ENCODE results near the gene EXOC2.

The EXOC2 gene

GRCh38 chr6:731924-732323 lies 39.0 kb upstream of the EXOC2 start:
- Histone ChIP-seq H3K4me3 (ENCODE audit: severe bottlenecking) (no peak overlapping the region), H3K36me3 (ENCODE audit: low read depth) (no peaks in the 10 kb centered on the region), H3K9me3 (ENCODE audit: severe bottlenecking) (no peaks in the 10 kb centered on the region), H3K27me3 (ENCODE audit: insufficient read depth, poor library complexity, severe bottlenecking) (peaks cover 8% of the 10 kb centered on the region), H3K27ac (ENCODE audit: poor library complexity, severe bottlenecking) (no peak overlapping the region), H3K4me1 (ENCODE audit: insufficient read depth, poor library complexity, severe bottlenecking) (peaks cover 3% of the 10 kb centered on the region)
- ATAC-seq (ENCODE audit: low read depth) (no peak), DNase-seq (ENCODE audit: low spot score) (no peak)
- no peak for TF ChIP-seq CTCF (IDR thresholded peaks at IDR 0.05; ENCODE audit: poor library complexity, severe bottlenecking)

- no peak for TF ChIP-seq CTCF (IDR thresholded peaks at IDR 0.05; ENCODE audit: poor library complexity, severe bottlenecking)
- peaks cover 8% of the 10 kb centered on the region for H3K27me3 ChIP-seq (ENCODE audit: insufficient read depth, poor library complexity, severe bottlenecking)
- no peaks in the 10 kb centered on the region for H3K9me3 ChIP-seq (ENCODE audit: severe bottlenecking)
- ATAC-seq (ENCODE audit: low read depth) (no peak), DNase-seq (ENCODE audit: low spot score) (no peak)
- H3K4me3 ChIP-seq (ENCODE audit: severe bottlenecking) = no peak overlapping the region
- H3K27ac ChIP-seq (ENCODE audit: poor library complexity, severe bottlenecking) = no peak overlapping the region
- no peaks in the 10 kb centered on the region for H3K36me3 ChIP-seq (ENCODE audit: low read depth)
- H3K4me1 ChIP-seq (ENCODE audit: insufficient read depth, poor library complexity, severe bottlenecking) = no peaks in the 10 kb centered on the region
Observed at GRCh38 chr6:729606-730320, 36.8 kb upstream of the EXOC2 start.

- no peaks in the 10 kb centered on the region for H3K9me3 ChIP-seq (ENCODE audit: severe bottlenecking)
- no peak overlapping the region for H3K4me3 ChIP-seq (ENCODE audit: severe bottlenecking)
- H3K4me1 ChIP-seq (ENCODE audit: insufficient read depth, poor library complexity, severe bottlenecking) = no peaks in the 10 kb centered on the region
- peaks cover 8% of the 10 kb centered on the region for H3K27me3 ChIP-seq (ENCODE audit: insufficient read depth, poor library complexity, severe bottlenecking)
- H3K36me3 ChIP-seq (ENCODE audit: low read depth) = no peaks in the 10 kb centered on the region
- H3K27ac ChIP-seq (ENCODE audit: poor library complexity, severe bottlenecking) = no peak overlapping the region
- TF ChIP-seq CTCF (IDR thresholded peaks at IDR 0.05; ENCODE audit: poor library complexity, severe bottlenecking) = no peak
- ATAC-seq (ENCODE audit: low read depth) (no peak), DNase-seq (ENCODE audit: low spot score) (no peak)
Observed at GRCh38 chr6:727856-728255, 34.9 kb upstream of the EXOC2 start.

- ATAC-seq (ENCODE audit: low read depth) (no peak), DNase-seq (ENCODE audit: low spot score) (no peak)
- Histone ChIP-seq H3K27ac (ENCODE audit: poor library complexity, severe bottlenecking) (no peak overlapping the region), H3K4me3 (ENCODE audit: severe bottlenecking) (no peak overlapping the region), H3K27me3 (ENCODE audit: insufficient read depth, poor library complexity, severe bottlenecking) (no peaks in the 10 kb centered on the region), H3K36me3 (ENCODE audit: low read depth) (no peaks in the 10 kb centered on the region), H3K4me1 (ENCODE audit: insufficient read depth, poor library complexity, severe bottlenecking) (peaks cover 6% of the 10 kb centered on the region), H3K9me3 (ENCODE audit: severe bottlenecking) (no peaks in the 10 kb centered on the region)
- TF ChIP-seq CTCF (IDR thresholded peaks at IDR 0.05; ENCODE audit: poor library complexity, severe bottlenecking) = no peak
Observed at GRCh38 chr6:723540-723939, 30.6 kb upstream of the EXOC2 start.

- H3K9me3 ChIP-seq (ENCODE audit: severe bottlenecking) = no peaks in the 10 kb centered on the region
- no peaks in the 10 kb centered on the region for H3K27me3 ChIP-seq (ENCODE audit: insufficient read depth, poor library complexity, severe bottlenecking)
- H3K27ac ChIP-seq (ENCODE audit: poor library complexity, severe bottlenecking) = no peak overlapping the region
- no peak for TF ChIP-seq CTCF (IDR thresholded peaks at IDR 0.05; ENCODE audit: poor library complexity, severe bottlenecking)
- H3K4me1 ChIP-seq (ENCODE audit: insufficient read depth, poor library complexity, severe bottlenecking) = peaks cover 6% of the 10 kb centered on the region
- ATAC-seq (ENCODE audit: low read depth) (no peak), DNase-seq (ENCODE audit: low spot score) (no peak)
- H3K36me3 ChIP-seq (ENCODE audit: low read depth) = no peaks in the 10 kb centered on the region
- no peak overlapping the region for H3K4me3 ChIP-seq (ENCODE audit: severe bottlenecking)
Observed at GRCh38 chr6:722608-723007, 29.7 kb upstream of the EXOC2 start.

Data from RWPE2 (cell line).